Urothelium cell line (cell line): ENCODE measurements around the gene GOLT1A.

ENCODE experiments used
- DNase-seq: peaks from one replicate; pipeline ENCODE4 v3.0.0; 2011; ENCODE audit warnings: low spot score, mixed read lengths
- FAIRE-seq: peaks from 2 replicates; lab custom pipeline; 2011; peaks lifted over from hg19 to GRCh38; lab: Jason Lieb, UNC

GOLT1A gene, protein sequence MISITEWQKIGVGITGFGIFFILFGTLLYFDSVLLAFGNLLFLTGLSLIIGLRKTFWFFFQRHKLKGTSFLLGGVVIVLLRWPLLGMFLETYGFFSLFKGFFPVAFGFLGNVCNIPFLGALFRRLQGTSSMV

DNA sequence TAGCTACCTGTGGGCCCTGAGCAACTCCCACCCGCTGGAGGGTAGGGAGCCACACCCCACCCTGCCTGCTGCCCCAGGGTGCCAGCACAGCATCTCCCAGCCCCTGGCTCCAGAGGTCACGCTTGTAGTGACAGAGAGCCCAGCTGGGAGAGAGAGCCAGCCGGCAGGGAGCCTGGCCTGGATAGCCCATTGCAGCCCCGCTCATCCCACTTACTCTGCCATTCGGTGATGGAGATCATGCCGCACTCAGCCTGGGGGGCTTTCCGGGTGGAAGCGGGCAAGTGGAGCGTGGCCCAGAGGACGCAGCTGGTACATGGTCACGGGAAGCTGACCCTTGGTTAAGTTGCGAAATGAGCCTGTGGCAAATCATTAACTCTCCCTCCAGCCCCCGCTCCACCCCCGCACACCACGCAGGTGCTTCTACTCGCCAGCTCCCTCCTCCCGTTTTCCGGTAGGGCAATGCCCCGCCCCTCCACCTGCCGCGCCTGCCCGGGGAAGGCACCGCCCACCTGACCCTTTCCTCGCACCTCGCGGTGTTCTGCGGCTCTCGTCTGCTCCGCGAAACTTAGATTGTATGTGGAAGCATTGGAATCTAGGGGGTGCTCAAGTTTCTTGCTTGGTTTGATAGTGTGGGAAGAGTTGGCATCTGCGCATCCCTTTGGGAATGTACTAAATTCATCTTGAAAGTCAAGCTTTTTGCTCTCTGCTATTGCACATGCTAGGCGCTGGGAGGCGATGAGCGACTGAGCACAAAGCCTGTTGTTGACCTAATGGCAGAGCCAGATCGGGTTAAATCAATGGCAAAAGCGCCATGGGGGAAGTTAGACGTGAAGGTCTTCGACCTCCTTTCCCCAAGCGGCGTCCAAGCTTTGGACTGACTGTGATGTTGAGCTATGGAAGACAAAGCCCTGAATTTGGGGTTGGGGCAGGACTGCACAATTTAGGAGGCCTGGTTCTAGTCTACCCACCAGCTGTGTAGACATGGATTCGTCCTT, at the start of gene GOLT1A:
Gene GOLT1A, minus strand, starts transcription at position 321 of the 995 bp plus-strand sequence. Its CDS starts 82 bp downstream, at position 239.
- DNase-seq, result peak; percentile 64
- no peak for FAIRE-seq

DNA sequence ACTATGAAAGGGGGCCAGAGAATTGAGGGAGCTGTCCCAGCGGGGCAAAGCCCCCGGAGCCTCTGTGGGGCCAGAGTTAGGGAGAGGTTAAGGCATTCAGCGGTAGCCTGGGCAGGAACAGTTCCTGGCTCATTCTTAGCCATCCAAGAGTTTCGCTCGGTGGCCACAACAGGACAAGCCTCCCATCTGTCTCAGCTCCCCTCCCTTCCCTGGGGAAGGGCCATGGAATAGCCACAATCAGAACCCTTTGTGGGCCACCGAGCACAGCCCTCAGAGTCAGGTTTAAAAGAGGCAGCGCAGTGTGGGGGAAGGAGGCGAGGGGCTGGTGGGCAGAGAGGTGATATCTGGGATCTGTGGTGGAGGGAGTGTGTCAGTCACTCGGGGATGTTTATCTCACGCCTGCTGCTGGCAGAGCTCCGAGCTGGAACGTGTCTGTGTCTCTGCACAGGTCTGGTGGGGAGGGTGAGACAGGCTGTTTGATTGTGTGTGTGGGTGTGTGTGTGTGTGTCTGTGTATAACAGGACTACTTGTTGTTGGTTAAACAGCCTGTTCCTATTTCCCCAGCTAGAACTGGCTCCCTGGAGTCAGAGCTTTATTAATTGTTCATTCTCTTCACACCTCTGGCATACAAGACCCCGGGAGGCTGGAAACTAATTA, 49.6 kb upstream of the GOLT1A start:
- FAIRE-seq, result no peak

DNA sequence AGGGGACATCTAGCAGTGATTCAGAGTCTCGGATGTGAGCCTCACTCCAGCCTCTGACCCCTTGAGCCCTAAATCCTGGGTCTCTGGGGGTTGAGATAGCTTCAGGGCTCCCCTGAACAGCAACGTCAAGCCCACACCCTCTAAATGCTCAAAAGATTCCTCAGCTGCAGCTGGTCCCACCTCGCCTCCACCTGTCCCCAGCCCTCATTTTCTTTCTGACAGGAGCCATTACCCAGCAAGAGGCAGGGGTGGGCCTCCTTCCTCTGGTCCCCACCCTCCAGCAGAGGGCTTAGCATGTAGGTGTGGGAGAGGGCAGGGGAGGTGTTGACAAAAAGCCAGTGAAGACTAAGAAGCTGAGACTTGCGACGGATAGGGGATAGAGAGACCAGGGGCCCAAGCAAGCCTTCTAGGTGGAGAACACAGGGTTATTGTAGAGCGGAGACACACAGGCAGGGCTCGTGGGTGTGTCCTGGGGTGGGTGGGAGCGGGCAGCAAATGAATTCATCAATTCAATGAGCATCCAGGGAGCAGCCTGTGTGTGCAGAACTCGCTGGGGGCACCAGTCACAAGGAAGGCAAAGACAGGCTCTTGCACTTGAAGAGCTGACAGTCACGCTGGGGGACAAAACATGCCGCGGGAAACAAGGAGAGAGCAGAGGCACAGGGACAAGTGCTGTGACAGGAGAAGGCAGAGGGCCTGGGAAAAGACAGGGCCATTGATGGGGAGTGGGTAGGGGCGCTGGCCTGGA, 48.9 kb upstream of the GOLT1A start:
- DNase-seq, result no peak
- FAIRE-seq, result no peak

More for the DNA sequence above, 49.6 kb upstream of the GOLT1A start:
- DNase-seq, result no peak

DNA sequence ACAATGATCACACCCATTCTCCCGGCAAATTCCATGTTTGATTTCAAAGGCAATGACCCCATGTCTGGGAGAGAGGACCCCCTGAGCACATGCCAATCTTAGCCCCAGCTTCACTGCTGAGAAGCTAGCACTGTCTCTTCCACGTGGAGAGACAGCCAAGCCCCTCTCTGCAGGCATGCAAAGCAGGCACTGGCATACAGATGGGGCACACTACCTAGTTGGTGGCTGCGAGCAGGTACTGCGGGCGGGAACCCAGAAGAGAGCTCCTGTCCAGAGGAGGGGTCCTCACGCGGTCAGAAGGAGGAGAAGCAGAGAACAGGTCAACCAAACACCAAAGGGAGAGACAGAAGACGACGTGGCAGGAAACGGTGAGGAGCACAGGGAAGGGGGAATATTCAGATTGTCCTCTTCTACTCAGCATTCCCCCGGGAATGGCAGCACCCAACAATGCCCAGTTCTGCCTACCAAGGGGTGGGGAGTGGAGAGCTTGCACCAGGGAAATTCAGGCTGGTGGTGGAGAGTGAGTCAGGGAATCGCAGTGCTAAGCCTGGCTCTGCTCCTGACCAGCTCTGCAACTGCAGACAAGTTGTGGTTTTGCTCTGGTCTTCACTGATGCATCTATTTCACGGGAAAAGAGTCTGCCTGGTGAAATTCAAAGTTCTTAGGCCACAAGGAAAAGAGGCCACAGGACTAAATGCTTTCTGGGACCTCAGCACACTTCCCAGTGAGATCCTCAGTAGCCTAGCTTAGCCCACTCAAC, 48.1 kb upstream of the GOLT1A start:
- FAIRE-seq, result no peak

GRCh38 chr1:204261266-204261665, 47.5 kb upstream of the GOLT1A start:
- FAIRE-seq (no peak), DNase-seq (no peak)

More for the DNA sequence above, 48.1 kb upstream of the GOLT1A start:
- no peak for DNase-seq

GRCh38 chr1:204260601-204261197, 46.9 kb upstream of the GOLT1A start:
- DNase-seq, result no peak
- no peak for FAIRE-seq

GRCh38 chr1:204259782-204260181, 46.0 kb upstream of the GOLT1A start:
- DNase-seq (no peak), FAIRE-seq (no peak)

DNA sequence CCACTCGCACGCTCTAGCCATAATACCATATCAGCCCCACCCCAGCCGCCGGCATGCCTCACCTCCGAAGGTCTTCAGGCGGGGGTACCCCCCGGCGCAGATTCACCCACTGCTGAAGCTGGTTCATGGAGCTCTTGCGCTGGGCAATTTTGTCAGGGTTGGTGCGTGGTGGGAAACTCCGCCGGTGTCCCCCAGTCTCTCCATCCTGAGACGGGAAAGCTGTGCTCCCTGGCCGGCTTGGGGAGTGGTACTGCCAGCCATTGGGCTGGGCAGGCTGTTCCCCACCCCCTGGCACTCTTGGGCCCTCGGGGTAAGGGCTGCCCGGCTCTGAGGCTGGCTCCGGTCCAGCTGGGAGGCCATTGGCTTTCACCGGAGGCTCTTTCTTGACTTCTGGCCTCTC, 45.4 kb upstream of the GOLT1A start:
- DNase-seq (no peak), FAIRE-seq (no peak)

GRCh38 chr1:204258213-204259115, 44.7 kb upstream of the GOLT1A start:
- FAIRE-seq (no peak), DNase-seq (peak; percentile 77)

DNA sequence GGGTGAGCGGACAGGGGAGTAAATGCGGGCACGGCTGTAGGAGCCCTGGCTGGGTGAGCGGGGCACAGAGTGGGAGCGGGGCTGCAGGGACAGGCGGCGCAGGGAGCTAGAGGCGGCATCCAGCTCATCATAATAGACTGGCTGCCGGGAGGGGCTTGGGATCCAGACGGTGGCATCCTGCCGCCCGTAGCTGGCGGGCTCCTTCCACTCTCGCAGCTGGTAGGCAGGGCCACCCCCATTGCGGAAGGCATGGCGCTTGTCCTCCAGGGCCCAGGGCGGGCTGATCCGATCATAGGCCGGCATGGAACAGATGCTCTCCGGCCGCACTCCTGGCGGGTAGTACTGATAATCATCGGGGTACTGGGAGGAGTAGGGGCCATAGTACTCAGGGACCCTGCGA, 43.7 kb upstream of the GOLT1A start:
- no peak for FAIRE-seq
- no peak for DNase-seq

DNA sequence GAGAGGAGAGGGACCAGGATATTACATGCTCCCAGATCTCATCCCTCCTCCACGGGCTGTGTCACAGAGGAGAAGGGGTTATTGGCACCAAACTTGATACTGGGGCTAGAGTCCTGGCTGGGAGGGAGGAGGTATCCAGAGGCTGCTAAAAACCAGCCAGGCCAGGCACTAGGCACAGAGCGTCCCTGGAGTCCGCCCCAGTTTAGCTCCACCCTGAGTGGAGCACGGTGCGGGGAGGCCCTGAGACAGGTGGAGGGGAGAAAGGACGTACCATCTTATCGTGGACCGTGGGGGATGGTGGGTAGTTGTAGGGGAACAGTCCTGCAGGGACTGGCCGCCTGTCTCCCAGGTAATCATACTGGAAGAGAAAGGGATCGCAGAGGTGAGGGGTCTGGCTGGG, 42.7 kb upstream of the GOLT1A start:
- peak; percentile 74 for FAIRE-seq
- DNase-seq, result no peak

- DNase-seq (no peak), FAIRE-seq (no peak)
These were observed 42.2 kb upstream of the GOLT1A start for GRCh38 chr1:204255966-204256365.

- DNase-seq (no peak), FAIRE-seq (no peak)
These were observed 41.4 kb upstream of the GOLT1A start for GRCh38 chr1:204255225-204255624.

GRCh38 chr1:204254031-204254661, 40.4 kb upstream of the GOLT1A start:
- FAIRE-seq, result no peak
- DNase-seq, result no peak

- FAIRE-seq, result no peak
These were observed 38.3 kb upstream of the GOLT1A start for GRCh38 chr1:204251926-204252689.

GRCh38 chr1:204251286-204251685, 37.5 kb upstream of the GOLT1A start:
- no peak for FAIRE-seq
- no peak for DNase-seq

More at GRCh38 chr1:204251926-204252689, 38.3 kb upstream of the GOLT1A start:
- no peak for DNase-seq

GRCh38 chr1:204250428-204251030, 36.7 kb upstream of the GOLT1A start:
- DNase-seq, result no peak
- no peak for FAIRE-seq
